Kidney epithelial cell (primary cell): ENCODE results near the gene SOCS7. TPM values are rescaled to one million over a fixed set of nuclear protein-coding genes. Genes with fewer than 3 reads are reported as not detected.

Experiments used
- DNase-seq: peaks from one replicate; pipeline ENCODE4 v3.0.0-alpha.2; 2010; ENCODE audit warnings: low read depth
- H3K27me3 ChIP-seq: 2 replicates; pipeline ENCODE4 v1.6.0; 2011; ENCODE audit warnings: low read length; ENCODE audit not compliant: control insufficient read depth, insufficient read depth
- H3K36me3 ChIP-seq: 2 replicates; pipeline ENCODE4 v1.5.1; 2011; ENCODE audit warnings: low read length; ENCODE audit not compliant: control insufficient read depth, insufficient read depth
- H3K4me3 ChIP-seq: 2 replicates; pipeline ENCODE4 v1.5.1; 2011; ENCODE audit warnings: low read depth, mild to moderate bottlenecking, control low read depth, low read length
- CTCF ChIP-seq: IDR thresholded peaks from 2 replicates; pipeline ENCODE4 v1.5.1; 2011; ENCODE audit warnings: mild to moderate bottlenecking, moderate library complexity, low read length, control low read depth, inconsistent platforms; ENCODE audit not compliant: insufficient read depth, poor library complexity, severe bottlenecking
- total RNA-seq: library from RNA; depleted of rRNA; stranded (reverse); fragments of >200 nt; gene quantifications from 2 replicates; pipeline ENCODE4 v1.2.3, GENCODE V29; 2015

SOCS7 gene
- total RNA-seq, 1 donor from 2014 or later = 24.3 TPM

GRCh38 chr17:38439436-38439835 lies 87.8 kb downstream of the SOCS7 start:
- no peak for TF ChIP-seq CTCF
- H3K4me3 ChIP-seq = no peak overlapping the region
- no peaks in the 10 kb centered on the region for H3K27me3 ChIP-seq
- H3K36me3 ChIP-seq = peaks cover 2% of the 10 kb centered on the region
- DNase-seq = no peak

- Histone ChIP-seq H3K4me3 (no peak overlapping the region), H3K36me3 (peaks cover 2% of the 10 kb centered on the region), H3K27me3 (no peaks in the 10 kb centered on the region)
- no peak for DNase-seq
- TF ChIP-seq CTCF = no peak
Observed at GRCh38 chr17:38440614-38441397, 89.2 kb downstream of the SOCS7 start.

GRCh38 chr17:38441429-38442061 lies 89.9 kb downstream of the SOCS7 start:
- no peak overlapping the region for H3K4me3 ChIP-seq
- TF ChIP-seq CTCF = no peak
- H3K27me3 ChIP-seq = no peaks in the 10 kb centered on the region
- DNase-seq = no peak
- H3K36me3 ChIP-seq = peaks cover 2% of the 10 kb centered on the region

- DNase-seq = no peak
- TF ChIP-seq CTCF = no peak
- peaks cover 2% of the 10 kb centered on the region for H3K36me3 ChIP-seq
Observed at GRCh38 chr17:38442548-38442947, 90.9 kb downstream of the SOCS7 start.

GRCh38 chr17:38443356-38444031 lies 91.8 kb downstream of the SOCS7 start:
- no peak for TF ChIP-seq CTCF
- Histone ChIP-seq H3K4me3 (no peak overlapping the region), H3K36me3 (peaks cover 2% of the 10 kb centered on the region), H3K27me3 (no peaks in the 10 kb centered on the region)
- no peak for DNase-seq

More at GRCh38 chr17:38442548-38442947, 90.9 kb downstream of the SOCS7 start:
- H3K4me3 ChIP-seq = no peak overlapping the region
- no peaks in the 10 kb centered on the region for H3K27me3 ChIP-seq
